ENCODE data around the gene DHX35. TPM values are rescaled to one million over a fixed set of nuclear protein-coding genes. Genes with fewer than 3 reads are reported as not detected.

Gene DHX35
- total RNA-seq, 6 experiments from 2014 or later: 3.2 to 7.5 (median 4.8) TPM

- H3K27ac ChIP-seq: no peak overlapping the region
- ATAC-seq (peak in 2 of 4 donors; percentile 18 to 50), DNase-seq (no peak)
- no peak overlapping the region for H3K4me3 ChIP-seq
- TF ChIP-seq CTCF (IDR thresholded peaks at IDR 0.05): no peak
- no peak for TF ChIP-seq POLR2A (IDR thresholded peaks at IDR 0.05)
- H3K27me3 ChIP-seq: no peaks in the 10 kb centered on the region
- peaks cover 0 to 7% (median 0%) of the 10 kb centered on the region in 4 donors for H3K36me3 ChIP-seq
- H3K9me3 ChIP-seq: no peaks in the 10 kb centered on the region
- intact Hi-C loops (cut with DNase I): no loop called here
- H3K4me1 ChIP-seq: no peaks in the 10 kb centered on the region
- 56% methylated on average over 4 of the region's 4 CpGs for WGBS (ENCODE audit: insufficient coverage, low coverage, low lambda C conversion rate, missing lambda C conversion rate)
Measured at GRCh38 chr20:38969708-38970107, 7.6 kb downstream of the DHX35 start.

- Histone ChIP-seq H3K9me3 (no peaks in the 10 kb centered on the region), H3K27me3 (no peaks in the 10 kb centered on the region), H3K4me3 (no peak overlapping the region), H3K4me1 (no peaks in the 10 kb centered on the region), H3K27ac (no peak overlapping the region), H3K36me3 (peaks cover 0 to 7% (median 0%) of the 10 kb centered on the region in 4 donors)
- WGBS (ENCODE audit: insufficient coverage, low coverage, low lambda C conversion rate, missing lambda C conversion rate): 88% methylated on average over 1 of the region's 1 CpG
- ATAC-seq (no peak), DNase-seq (no peak)
- intact Hi-C loops (cut with DNase I): no loop called here
- TF ChIP-seq POLR2A (IDR thresholded peaks at IDR 0.05) (no peak), CTCF (IDR thresholded peaks at IDR 0.05) (no peak)
Measured at GRCh38 chr20:38970302-38970701, 8.2 kb downstream of the DHX35 start.

- intact Hi-C loops (cut with DNase I): no loop called here
- Histone ChIP-seq H3K27me3 (no peaks in the 10 kb centered on the region), H3K36me3 (peaks cover 0 to 7% (median 0%) of the 10 kb centered on the region in 4 donors), H3K4me3 (no peak overlapping the region), H3K4me1 (no peaks in the 10 kb centered on the region), H3K27ac (no peak overlapping the region), H3K9me3 (no peaks in the 10 kb centered on the region)
- no peak for DNase-seq
- no peak for ATAC-seq
- TF ChIP-seq CTCF (IDR thresholded peaks at IDR 0.05): no peak
- no peak for TF ChIP-seq POLR2A (IDR thresholded peaks at IDR 0.05)
Measured at GRCh38 chr20:38973107-38973506, 11.0 kb downstream of the DHX35 start.

GRCh38 chr20:38973645-38974044 is 11.5 kb downstream of the DHX35 start:
- intact Hi-C loops (cut with DNase I): no loop called here
- DNase-seq: peak in 1 of 3 donors; percentile 60
- no peaks in the 10 kb centered on the region for H3K9me3 ChIP-seq
- no peaks in the 10 kb centered on the region for H3K27me3 ChIP-seq
- peaks cover 0 to 7% (median 0%) of the 10 kb centered on the region in 4 donors for H3K36me3 ChIP-seq
- H3K4me3 ChIP-seq: no peak overlapping the region
- no peak overlapping the region for H3K27ac ChIP-seq
- TF ChIP-seq CTCF (IDR thresholded peaks at IDR 0.05) (no peak), POLR2A (IDR thresholded peaks at IDR 0.05) (no peak)
- 36% methylated on average over 5 of the region's 5 CpGs for WGBS (ENCODE audit: insufficient coverage, low coverage, low lambda C conversion rate, missing lambda C conversion rate)
- peak; percentile 38 to 68 (median 60) for ATAC-seq
- no peaks in the 10 kb centered on the region for H3K4me1 ChIP-seq

- WGBS (ENCODE audit: insufficient coverage, low coverage, low lambda C conversion rate, missing lambda C conversion rate): 71% methylated on average over 2 of the region's 2 CpGs
Measured at GRCh38 chr20:38975539-38976120, 13.5 kb downstream of the DHX35 start.

More at GRCh38 chr20:38975539-38976120, 13.5 kb downstream of the DHX35 start:
- TF ChIP-seq POLR2A (IDR thresholded peaks at IDR 0.05) (no peak), CTCF (IDR thresholded peaks at IDR 0.05) (no peak)
- intact Hi-C loops (cut with DNase I): no loop called here
- Histone ChIP-seq H3K27me3 (no peaks in the 10 kb centered on the region), H3K36me3 (peaks cover 0 to 4% (median 2%) of the 10 kb centered on the region in 4 donors), H3K4me3 (no peak overlapping the region), H3K4me1 (no peaks in the 10 kb centered on the region), H3K9me3 (no peaks in the 10 kb centered on the region), H3K27ac (no peak overlapping the region)
- no peak for ATAC-seq
- no peak for DNase-seq
